Measurements from ENCODE around the gene RGS1. TPM values are rescaled to one million over a fixed set of nuclear protein-coding genes. Genes with fewer than 3 reads are reported as not detected.

RGS1 gene
- polyA plus RNA-seq, 1 of the 3 experiments (the other 2 are of a cell fraction) = 0.12 TPM

GRCh38 chr1:192604979-192605620, 29.5 kb downstream of the RGS1 start:
- no peak overlapping the region for H3K9ac ChIP-seq
- H3K27ac ChIP-seq (ENCODE audit: low read depth in 2 of 2, low read length in 1 of 2) = peak overlapping the region; percentile 5 to 47; a peak in 3 of 4 replicates
- no peaks in the 10 kb centered on the region for H3K9me3 ChIP-seq
- 60% methylated on average over 3 of the region's 3 CpGs for WGBS (ENCODE audit: low lambda C conversion rate)
- ChIA-PET POLR2A (no interaction called here), CTCF (interaction anchor here (1.4 to 11.5 kb wide), 3 partner anchors 12 to 129 kb away, joined by 3 to 107 read pairs (median 4); no protein-coding TSS in a partner anchor)
- no peak overlapping the region for H3K4me3 ChIP-seq (ENCODE audit: low read depth in 2 of 2, low read length in 1 of 2)
- H4K20me1 ChIP-seq (ENCODE audit: insufficient read depth) = no peaks in the 10 kb centered on the region
- peaks cover 0 to 8% of the 10 kb centered on the region in 2 experiments; a peak in 3 of 4 replicates for H3K4me1 ChIP-seq (ENCODE audit: control insufficient read depth in 1 of 2, insufficient read depth in 2 of 2, low read depth in 1 of 2, low read length in 1 of 2)
- H3F3A ChIP-seq (replicated peaks; ENCODE audit: insufficient read depth) = peaks cover 3% of the 10 kb centered on the region
- DNase-seq = no peak
- no peak overlapping the region for H3K4me2 ChIP-seq
- no peak overlapping the region for H2AFZ ChIP-seq (ENCODE audit: low read depth)
- no peaks in the 10 kb centered on the region for H3K9me2 ChIP-seq
- H3K36me3 ChIP-seq (replicated peaks in 1 of 2; ENCODE audit: control insufficient read depth in 1 of 2, insufficient read depth in 2 of 2, low read length in 1 of 2) = no peaks in the 10 kb centered on the region
- no peaks in the 10 kb centered on the region for H3K79me2 ChIP-seq (ENCODE audit: insufficient read depth)
- no peaks in the 10 kb centered on the region for H3K27me3 ChIP-seq (ENCODE audit: insufficient read depth)
- no peak for TF ChIP-seq ELF1 (IDR thresholded peaks at IDR 0.05)
- TF ChIP-seq, protein P1, sequence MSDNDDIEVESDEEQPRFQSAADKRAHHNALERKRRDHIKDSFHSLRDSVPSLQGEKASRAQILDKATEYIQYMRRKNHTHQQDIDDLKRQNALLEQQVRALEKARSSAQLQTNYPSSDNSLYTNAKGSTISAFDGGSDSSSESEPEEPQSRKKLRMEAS (IDR thresholded peaks at IDR 0.05; ENCODE audit: low read depth) = no peak
- peak; percentile 7; the same call in 1 of the 2 replicates for TF ChIP-seq FOSL2 (IDR thresholded peaks at IDR 0.05; ENCODE audit: borderline replicate concordance, low read depth)
- no peak for TF ChIP-seq RAD21 (IDR thresholded peaks at IDR 0.05; ENCODE audit: low read length)
- peak in 1 of 2 experiments; percentile 62; a peak in 2 of 4 replicates for TF ChIP-seq EP300 (IDR thresholded peaks at IDR 0.05; ENCODE audit: borderline replicate concordance in 1 of 2, low read depth in 1 of 2, low read length in 1 of 2)
- 0 out of 2 replicates have a peak, but pooled peaks have one; percentile 50 for TF ChIP-seq FOXM1 (IDR thresholded peaks at IDR 0.05; ENCODE audit: low read depth)
- TF ChIP-seq TEAD4 (IDR thresholded peaks at IDR 0.05; ENCODE audit: borderline replicate concordance, insufficient read depth) = no peak
- TF ChIP-seq POLR2AphosphoS5 (IDR thresholded peaks at IDR 0.05; ENCODE audit: low read depth, low read length) = no peak; the same call in 1 of the 2 replicates
- TF ChIP-seq USF1 (IDR thresholded peaks at IDR 0.05; ENCODE audit: borderline replicate concordance, low read depth) = no peak
- no peak for TF ChIP-seq GATA2 (CRISPR knock-in tag; IDR thresholded peaks at IDR 0.05)
- TF ChIP-seq NFIC (IDR thresholded peaks at IDR 0.05; ENCODE audit: borderline replicate concordance) = no peak
- TF ChIP-seq NRF1 (IDR thresholded peaks at IDR 0.05; ENCODE audit: low read depth, low read length) = no peak
- no peak for TF ChIP-seq USF2 (IDR thresholded peaks at IDR 0.05; ENCODE audit: borderline replicate concordance, low read depth, low read length)
- TF ChIP-seq TCF12 (IDR thresholded peaks at IDR 0.05) = peak; percentile 63
- no peak for TF ChIP-seq MXI1 (IDR thresholded peaks at IDR 0.05; ENCODE audit: low read depth, low read length)
- TF ChIP-seq SIN3A (IDR thresholded peaks at IDR 0.05; ENCODE audit: borderline replicate concordance, low read depth, low read length) = no peak
- TF ChIP-seq, protein P2, sequence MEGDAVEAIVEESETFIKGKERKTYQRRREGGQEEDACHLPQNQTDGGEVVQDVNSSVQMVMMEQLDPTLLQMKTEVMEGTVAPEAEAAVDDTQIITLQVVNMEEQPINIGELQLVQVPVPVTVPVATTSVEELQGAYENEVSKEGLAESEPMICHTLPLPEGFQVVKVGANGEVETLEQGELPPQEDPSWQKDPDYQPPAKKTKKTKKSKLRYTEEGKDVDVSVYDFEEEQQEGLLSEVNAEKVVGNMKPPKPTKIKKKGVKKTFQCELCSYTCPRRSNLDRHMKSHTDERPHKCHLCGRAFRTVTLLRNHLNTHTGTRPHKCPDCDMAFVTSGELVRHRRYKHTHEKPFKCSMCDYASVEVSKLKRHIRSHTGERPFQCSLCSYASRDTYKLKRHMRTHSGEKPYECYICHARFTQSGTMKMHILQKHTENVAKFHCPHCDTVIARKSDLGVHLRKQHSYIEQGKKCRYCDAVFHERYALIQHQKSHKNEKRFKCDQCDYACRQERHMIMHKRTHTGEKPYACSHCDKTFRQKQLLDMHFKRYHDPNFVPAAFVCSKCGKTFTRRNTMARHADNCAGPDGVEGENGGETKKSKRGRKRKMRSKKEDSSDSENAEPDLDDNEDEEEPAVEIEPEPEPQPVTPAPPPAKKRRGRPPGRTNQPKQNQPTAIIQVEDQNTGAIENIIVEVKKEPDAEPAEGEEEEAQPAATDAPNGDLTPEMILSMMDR (IDR thresholded peaks at IDR 0.05) = no peak
- TF ChIP-seq YY1 (IDR thresholded peaks at IDR 0.05; ENCODE audit: low read depth) = no peak
- TF ChIP-seq CHD2 (IDR thresholded peaks at IDR 0.05; ENCODE audit: low read length, partially characterized antibody) = no peak
- TF ChIP-seq, protein P3, sequence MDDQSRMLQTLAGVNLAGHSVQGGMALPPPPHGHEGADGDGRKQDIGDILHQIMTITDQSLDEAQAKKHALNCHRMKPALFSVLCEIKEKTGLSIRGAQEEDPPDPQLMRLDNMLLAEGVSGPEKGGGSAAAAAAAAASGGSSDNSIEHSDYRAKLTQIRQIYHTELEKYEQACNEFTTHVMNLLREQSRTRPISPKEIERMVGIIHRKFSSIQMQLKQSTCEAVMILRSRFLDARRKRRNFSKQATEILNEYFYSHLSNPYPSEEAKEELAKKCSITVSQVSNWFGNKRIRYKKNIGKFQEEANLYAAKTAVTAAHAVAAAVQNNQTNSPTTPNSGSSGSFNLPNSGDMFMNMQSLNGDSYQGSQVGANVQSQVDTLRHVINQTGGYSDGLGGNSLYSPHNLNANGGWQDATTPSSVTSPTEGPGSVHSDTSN (IDR thresholded peaks at IDR 0.05) = peak; percentile 69
- TF ChIP-seq GABPA (IDR thresholded peaks at IDR 0.05; ENCODE audit: low read depth) = no peak
- TF ChIP-seq, protein P4, sequence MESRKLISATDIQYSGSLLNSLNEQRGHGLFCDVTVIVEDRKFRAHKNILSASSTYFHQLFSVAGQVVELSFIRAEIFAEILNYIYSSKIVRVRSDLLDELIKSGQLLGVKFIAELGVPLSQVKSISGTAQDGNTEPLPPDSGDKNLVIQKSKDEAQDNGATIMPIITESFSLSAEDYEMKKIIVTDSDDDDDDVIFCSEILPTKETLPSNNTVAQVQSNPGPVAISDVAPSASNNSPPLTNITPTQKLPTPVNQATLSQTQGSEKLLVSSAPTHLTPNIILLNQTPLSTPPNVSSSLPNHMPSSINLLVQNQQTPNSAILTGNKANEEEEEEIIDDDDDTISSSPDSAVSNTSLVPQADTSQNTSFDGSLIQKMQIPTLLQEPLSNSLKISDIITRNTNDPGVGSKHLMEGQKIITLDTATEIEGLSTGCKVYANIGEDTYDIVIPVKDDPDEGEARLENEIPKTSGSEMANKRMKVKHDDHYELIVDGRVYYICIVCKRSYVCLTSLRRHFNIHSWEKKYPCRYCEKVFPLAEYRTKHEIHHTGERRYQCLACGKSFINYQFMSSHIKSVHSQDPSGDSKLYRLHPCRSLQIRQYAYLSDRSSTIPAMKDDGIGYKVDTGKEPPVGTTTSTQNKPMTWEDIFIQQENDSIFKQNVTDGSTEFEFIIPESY (IDR thresholded peaks at IDR 0.05; ENCODE audit: borderline replicate concordance, low read depth) = no peak
- no peak for TF ChIP-seq JUND (IDR thresholded peaks at IDR 0.05)
- no peak for TF ChIP-seq TAF1 (IDR thresholded peaks at IDR 0.05; ENCODE audit: borderline replicate concordance, low read depth, low read length)
- TF ChIP-seq IRF3 (IDR thresholded peaks at IDR 0.05; ENCODE audit: low read depth, low read length) = no peak

All from SK-N-SH (cell line).